Measurements from ENCODE around the gene SLFN14. TPM values are rescaled to one million over a fixed set of nuclear protein-coding genes. Genes with fewer than 3 reads are reported as not detected.
"Not testable (repeated sequence)": the region's sequence is repeated elsewhere in the genome, so short reads cannot be mapped to it uniquely, and the experiment has no call there.

The SLFN14 gene
- total and polyA plus RNA-seq, 12 donors = 0.39 TPM; not detected in 11

- no peak for TF ChIP-seq POLR2A (IDR thresholded peaks at IDR 0.05)
- TF ChIP-seq, protein P1, sequence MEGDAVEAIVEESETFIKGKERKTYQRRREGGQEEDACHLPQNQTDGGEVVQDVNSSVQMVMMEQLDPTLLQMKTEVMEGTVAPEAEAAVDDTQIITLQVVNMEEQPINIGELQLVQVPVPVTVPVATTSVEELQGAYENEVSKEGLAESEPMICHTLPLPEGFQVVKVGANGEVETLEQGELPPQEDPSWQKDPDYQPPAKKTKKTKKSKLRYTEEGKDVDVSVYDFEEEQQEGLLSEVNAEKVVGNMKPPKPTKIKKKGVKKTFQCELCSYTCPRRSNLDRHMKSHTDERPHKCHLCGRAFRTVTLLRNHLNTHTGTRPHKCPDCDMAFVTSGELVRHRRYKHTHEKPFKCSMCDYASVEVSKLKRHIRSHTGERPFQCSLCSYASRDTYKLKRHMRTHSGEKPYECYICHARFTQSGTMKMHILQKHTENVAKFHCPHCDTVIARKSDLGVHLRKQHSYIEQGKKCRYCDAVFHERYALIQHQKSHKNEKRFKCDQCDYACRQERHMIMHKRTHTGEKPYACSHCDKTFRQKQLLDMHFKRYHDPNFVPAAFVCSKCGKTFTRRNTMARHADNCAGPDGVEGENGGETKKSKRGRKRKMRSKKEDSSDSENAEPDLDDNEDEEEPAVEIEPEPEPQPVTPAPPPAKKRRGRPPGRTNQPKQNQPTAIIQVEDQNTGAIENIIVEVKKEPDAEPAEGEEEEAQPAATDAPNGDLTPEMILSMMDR (IDR thresholded peaks at IDR 0.05) = no peak
- no peaks in the 10 kb centered on the region for H3K9me3 ChIP-seq (replicated peaks in 1 of 3)
- peaks cover 1% of the 10 kb centered on the region for H3K27me3 ChIP-seq
- 63 to 82% (median 68%) methylated on average over 1 of the region's 1 CpG for WGBS, 4 donors
- no peaks in the 10 kb centered on the region for H3K36me3 ChIP-seq (replicated peaks in 1 of 2)
- no peak overlapping the region for H3K4me3 ChIP-seq
- intact Hi-C loops (cut with DNase I) = no loop called here
- no peak for DNase-seq
- H3K27ac ChIP-seq = no peak overlapping the region
- H3K4me1 ChIP-seq (replicated peaks in 1 of 2) = no peaks in the 10 kb centered on the region
These were observed 39.5 kb downstream of the SLFN14 start for GRCh38 chr17:35521150-35521549.

GRCh38 chr17:35519906-35520442, 40.6 kb downstream of the SLFN14 start:
- Histone ChIP-seq H3K27me3 (peaks cover 12% of the 10 kb centered on the region), H3K36me3 (replicated peaks in 1 of 2) (no peaks in the 10 kb centered on the region), H3K4me1 (replicated peaks in 1 of 2) (no peaks in the 10 kb centered on the region), H3K27ac (no peak overlapping the region), H3K9me3 (replicated peaks in 1 of 3) (no peaks in the 10 kb centered on the region), H3K4me3 (no peak overlapping the region)
- DNase-seq = no peak
- TF ChIP-seq POLR2A (IDR thresholded peaks at IDR 0.05) = no peak
- TF ChIP-seq, protein P1 (IDR thresholded peaks at IDR 0.05) = no peak
- intact Hi-C loops (cut with DNase I) = loop anchor here in 1 of 2 donors (10.0 kb wide), 1 partner anchor 335 kb away; no protein-coding TSS in a partner anchor
- 83 to 85% (median 84%) methylated on average over 8 of the region's 8 CpGs for WGBS, 4 donors

GRCh38 chr17:35519439-35519838, 41.2 kb downstream of the SLFN14 start:
- intact Hi-C loops (cut with DNase I) = loop anchor here in 1 of 2 donors (10.0 kb wide), 1 partner anchor 335 kb away; no protein-coding TSS in a partner anchor
- no peaks in the 10 kb centered on the region for H3K4me1 ChIP-seq (replicated peaks in 1 of 2)

GRCh38 chr17:35518431-35518830, 42.2 kb downstream of the SLFN14 start:
- peaks cover 13% of the 10 kb centered on the region for H3K27me3 ChIP-seq
- H3K9me3 ChIP-seq (replicated peaks in 1 of 3); H3K36me3 ChIP-seq (replicated peaks in 1 of 2); H3K4me1 ChIP-seq (replicated peaks in 1 of 2); H3K4me3 ChIP-seq; H3K27ac ChIP-seq; DNase-seq: not testable (repeated sequence)
- 73 to 79% (median 76%) methylated on average over 5 of the region's 5 CpGs for WGBS, 4 donors
- intact Hi-C loops (cut with DNase I) = loop anchor here in 1 of 2 donors (10.0 kb wide), 1 partner anchor 334 kb away; no protein-coding TSS in a partner anchor

More at GRCh38 chr17:35519439-35519838, 41.2 kb downstream of the SLFN14 start:
- WGBS, 4 donors = 43 to 59% (median 45%) methylated on average over 3 of the region's 3 CpGs
- H3K27me3 ChIP-seq = peaks cover 13% of the 10 kb centered on the region
- DNase-seq = no peak
- no peaks in the 10 kb centered on the region for H3K9me3 ChIP-seq (replicated peaks in 1 of 3)
- TF ChIP-seq POLR2A (IDR thresholded peaks at IDR 0.05) = no peak
- TF ChIP-seq, protein P1 (IDR thresholded peaks at IDR 0.05) = no peak
- H3K4me3 ChIP-seq = no peak overlapping the region
- no peaks in the 10 kb centered on the region for H3K36me3 ChIP-seq (replicated peaks in 1 of 2)
- H3K27ac ChIP-seq = no peak overlapping the region

DNA sequence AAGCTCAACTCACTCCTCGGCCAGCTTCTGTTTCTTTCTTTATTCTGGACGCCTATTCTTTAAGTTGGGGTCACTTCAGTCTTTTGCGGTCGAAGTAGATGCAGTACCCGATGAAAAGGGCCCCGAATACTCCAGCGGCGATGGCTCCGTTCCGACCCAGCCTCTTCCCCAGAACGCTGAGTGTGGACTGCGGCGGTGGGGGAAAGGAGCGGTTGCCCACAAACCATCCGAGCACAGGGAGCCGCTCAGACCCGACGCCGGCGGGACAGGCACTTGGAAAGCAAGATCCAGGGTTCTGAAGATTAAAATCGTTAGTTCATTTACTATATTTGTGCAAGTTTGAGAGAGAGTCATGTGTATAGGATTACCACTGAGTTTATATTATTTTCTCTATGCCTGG, 45.6 kb downstream of the SLFN14 start:
- WGBS, 4 donors = 49 to 65% (median 55%) methylated on average over 17 to 21 of the region's 21 CpGs
- intact Hi-C loops (cut with DNase I) = loop anchor here in 1 of 2 donors (10.0 kb wide), 1 partner anchor 330 kb away; no protein-coding TSS in a partner anchor

More for the DNA sequence above, 45.6 kb downstream of the SLFN14 start:
- no peaks in the 10 kb centered on the region for H3K4me1 ChIP-seq (replicated peaks in 1 of 2)
- no peaks in the 10 kb centered on the region for H3K36me3 ChIP-seq (replicated peaks in 1 of 2)
- DNase-seq = no peak
- no peaks in the 10 kb centered on the region for H3K9me3 ChIP-seq (replicated peaks in 1 of 3)
- H3K27ac ChIP-seq = no peak overlapping the region
- H3K27me3 ChIP-seq = peaks cover 13% of the 10 kb centered on the region
- H3K4me3 ChIP-seq = no peak overlapping the region
- TF ChIP-seq, protein P1 (IDR thresholded peaks at IDR 0.05) = no peak
- no peak for TF ChIP-seq POLR2A (IDR thresholded peaks at IDR 0.05)
